Fibroblast of mammary gland (primary cell): ENCODE results near the gene RUNX1.

Source experiments
- DNase-seq: peaks from one replicate; pipeline ENCODE4 v3.0.0-alpha.2; 2010; ENCODE audit warnings: low read depth
- H3K4me3 ChIP-seq: 2 replicates; pipeline ENCODE4 v1.5.1; 2011; ENCODE audit warnings: low read depth, mild to moderate bottlenecking, low read length, moderate library complexity; ENCODE audit not compliant: control insufficient read depth
- CTCF ChIP-seq: conservative IDR thresholded peaks from 2 replicates; pipeline ENCODE4 v1.5.1; 2011; ENCODE audit warnings: low read depth, low read length, inconsistent platforms; ENCODE audit not compliant: control insufficient read depth, insufficient read depth

The RUNX1 gene

GRCh38 chr21:35021546-35021945 lies 27.6 kb downstream of the RUNX1 start:
- no peak for DNase-seq
- no peak overlapping the region for H3K4me3 ChIP-seq

GRCh38 chr21:35020902-35021301 lies 28.2 kb downstream of the RUNX1 start:
- H3K4me3 ChIP-seq: no peak overlapping the region
- peak; percentile 71 for DNase-seq
- TF ChIP-seq CTCF: no peak

More at GRCh38 chr21:35021546-35021945, 27.6 kb downstream of the RUNX1 start:
- no peak for TF ChIP-seq CTCF

GRCh38 chr21:35020436-35020835 lies 28.7 kb downstream of the RUNX1 start:
- no peak for TF ChIP-seq CTCF
- no peak for DNase-seq
- no peak overlapping the region for H3K4me3 ChIP-seq

DNA sequence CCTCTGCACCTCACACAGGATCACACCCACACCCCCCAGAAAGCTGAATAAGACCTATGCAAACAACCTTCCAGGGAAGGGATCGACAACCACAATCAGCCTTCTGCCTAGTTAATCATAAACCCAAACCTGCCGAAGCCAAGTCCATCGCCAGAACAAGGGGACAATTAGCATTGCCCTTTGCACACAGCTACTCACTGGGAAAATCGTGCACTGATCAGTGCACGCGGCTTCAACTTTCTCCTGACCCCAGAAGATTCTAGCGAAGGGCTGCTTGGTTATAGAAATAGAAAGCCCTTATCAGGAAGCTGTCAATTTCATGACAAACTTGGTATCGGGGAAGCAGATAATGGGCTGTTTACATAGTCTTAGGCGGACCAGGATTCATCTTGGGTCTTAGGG lies 29.5 kb downstream of the RUNX1 start:
- TF ChIP-seq CTCF: no peak
- DNase-seq: no peak

GRCh38 chr21:35017256-35017655 lies 31.8 kb downstream of the RUNX1 start:
- no peak for TF ChIP-seq CTCF
- DNase-seq: no peak
- no peak overlapping the region for H3K4me3 ChIP-seq

More for the DNA sequence above, 29.5 kb downstream of the RUNX1 start:
- no peak overlapping the region for H3K4me3 ChIP-seq

- no peak for TF ChIP-seq CTCF
- no peak overlapping the region for H3K4me3 ChIP-seq
- no peak for DNase-seq
Measured at GRCh38 chr21:35016517-35017188, 32.4 kb downstream of the RUNX1 start.
